Esophagus muscularis mucosa (tissue), 4 donors: Measurements from ENCODE around the gene RIOK1. TPM values are rescaled to one million over a fixed set of nuclear protein-coding genes. Genes with fewer than 3 reads are reported as not detected.
"Not testable (repeated sequence)": the region's sequence is repeated elsewhere in the genome, so short reads cannot be mapped to it uniquely, and the experiment has no call there.

Experiments used
- DNase-seq: peaks from one replicate; pipeline ENCODE4 v3.0.0-alpha.2; 2017; ENCODE audit errors: extremely low spot score
- H3K27ac ChIP-seq, 4 donors: fragments of 200-600 bp; sonication (generic); replicated peaks in 1 of 4; 1 replicate in 3 of 4; 2 replicates in 1 of 4; pipeline ENCODE4 v1.5.1; 2016 to 2019; ENCODE audit warnings: mild to moderate bottlenecking in 1 of 4
- H3K27me3 ChIP-seq, 4 donors: fragments of 200-600 bp; sonication (generic); one replicate each; pipeline versions ENCODE4 v1.5.1 to v1.6.0; 2016 to 2019
- H3K36me3 ChIP-seq, 4 donors: fragments of 200-600 bp; sonication (generic); one replicate each; pipeline ENCODE4 v1.5.1; 2016 to 2019
- H3K4me1 ChIP-seq, 4 donors: fragments of 200-600 bp; sonication (generic); one replicate each; pipeline ENCODE4 v1.5.1; 2016 to 2019
- H3K4me3 ChIP-seq, 4 donors: fragments of 200-600 bp; sonication (generic); 1 replicate in 2 of 4; 2 replicates in 2 of 4; pipeline ENCODE4 v1.5.1; 2016 to 2019; ENCODE audit warnings: mild to moderate bottlenecking in 4 of 4, moderate library complexity in 1 of 4
- H3K9me3 ChIP-seq, 4 donors: fragments of 200-600 bp; sonication (generic); 1 replicate in 3 of 4; 2 replicates in 1 of 4; pipeline ENCODE4 v1.5.1; 2016 to 2019
- EP300 ChIP-seq: sonication (generic); formaldehyde crosslinking; IDR thresholded peaks from one replicate; pipeline ENCODE4 v1.6.1; 2017; ENCODE audit warnings: antibody characterized with exemption
- POLR2A ChIP-seq: fragments of 450-650 bp; IDR thresholded peaks from one replicate; pipeline ENCODE4 v1.6.1; 2017; ENCODE audit warnings: antibody characterized with exemption, moderate library complexity, mild to moderate bottlenecking, low read depth
- POLR2AphosphoS5 ChIP-seq, 2 donors: sonication (generic); formaldehyde crosslinking; IDR thresholded peaks; one replicate each; pipeline ENCODE4 v1.6.1; 2017; ENCODE audit warnings: antibody characterized with exemption in 2 of 2
- WGBS: methylation state at CpG from one replicate; pipeline ENCODE4 v1.1.5; 2018; 5-methylcytosine and 5-hydroxymethylcytosine counted together
- intact Hi-C: fragments of 100-400 bp; cut with DNase I; formaldehyde crosslinking; loops from one replicate; pipeline ENCODE4 v1.15.1; 2023
- total RNA-seq, 4 donors: library from RNA; depleted of rRNA; stranded (reverse); fragments of >200 nt; gene quantifications; one replicate each; pipeline versions ENCODE4 v1.1.0 to v1.2.1, GENCODE V29; 2016
- TF ChIP-seq, protein P1 (sequence below), 3 experiments: fragments of 200-600 bp in 2 of 3; fragments of 450-650 bp in 1 of 3; sonication (generic) in 2 of 3; IDR thresholded peaks; one replicate each; pipeline ENCODE4 v1.5.1; 2017 to 2019; ENCODE audit warnings: antibody characterized with exemption in 3 of 3, mild to moderate bottlenecking in 2 of 3, moderate library complexity in 1 of 3

The RIOK1 gene
- total RNA-seq, 4 donors from 2014 or later: 14.1 to 20.2 (median 17.5) TPM

DNA sequence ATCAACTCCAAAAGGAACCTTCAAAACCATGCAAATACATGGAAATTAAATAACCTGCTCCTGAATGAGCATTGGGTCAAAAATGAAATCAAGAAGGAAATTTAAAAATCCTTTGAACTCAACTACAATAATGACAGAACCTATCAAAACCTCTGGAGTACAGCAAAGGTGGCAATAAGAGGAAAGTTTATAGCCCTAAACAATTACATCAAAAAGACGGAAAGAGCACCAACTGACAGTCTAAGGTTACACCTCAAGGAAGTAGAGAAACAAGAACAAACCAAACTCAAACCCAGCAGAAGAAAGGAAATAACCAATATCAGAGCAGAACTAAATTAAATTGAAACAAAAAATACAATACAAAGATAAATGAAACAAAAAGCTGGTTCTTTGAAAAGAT lies 39.0 kb upstream of the RIOK1 start:
- H3K9me3 ChIP-seq, H3K4me1 ChIP-seq, H3K4me3 ChIP-seq, intact Hi-C loops, DNase-seq, H3K27ac ChIP-seq, H3K36me3 ChIP-seq, H3K27me3 ChIP-seq: not testable (repeated sequence)
- WGBS: 84% methylated on average over 1 of the region's 1 CpG

DNA sequence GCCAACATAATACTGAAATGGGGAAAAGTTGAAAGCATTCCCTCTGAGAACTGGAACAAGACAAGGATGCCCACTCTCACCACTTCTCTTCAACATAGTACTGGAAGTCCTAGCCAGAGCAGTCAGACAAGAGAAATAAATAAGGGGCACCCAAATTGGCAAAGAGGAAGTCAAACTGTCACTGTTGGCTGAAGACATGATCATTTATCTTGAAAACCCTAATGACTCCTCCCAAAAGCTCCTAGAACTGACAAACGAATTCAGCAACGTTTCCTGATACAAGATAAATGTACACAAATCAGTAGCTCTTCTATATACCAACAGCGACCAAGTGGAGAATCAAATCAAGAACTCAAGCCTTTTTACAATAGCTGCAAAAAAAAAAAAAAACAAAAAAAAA lies 37.7 kb upstream of the RIOK1 start:
- intact Hi-C loops, DNase-seq, H3K4me1 ChIP-seq, H3K27me3 ChIP-seq, H3K4me3 ChIP-seq, H3K27ac ChIP-seq, H3K36me3 ChIP-seq, H3K9me3 ChIP-seq: not testable (repeated sequence)
- WGBS: 69% methylated on average over 3 of the region's 3 CpGs

DNA sequence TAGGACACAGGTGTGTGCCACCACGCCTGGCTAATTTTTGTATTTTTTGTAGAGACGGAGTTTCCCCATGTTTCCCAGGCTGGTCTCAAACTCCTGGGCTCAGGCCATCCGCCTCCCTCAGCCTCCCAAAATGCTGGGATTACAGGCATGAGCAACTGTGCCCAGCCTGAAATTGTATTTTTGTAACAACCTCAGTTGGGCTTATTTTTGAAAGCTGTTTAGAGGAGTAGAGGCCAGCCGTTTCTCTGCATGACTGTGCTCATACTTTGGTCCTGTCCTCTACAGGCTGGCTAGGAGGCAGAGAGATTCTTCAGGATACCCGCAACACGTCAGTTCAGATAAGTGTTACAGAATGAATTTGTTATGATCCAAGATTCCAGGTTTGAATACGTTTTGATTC lies 22.2 kb upstream of the RIOK1 start:
- Histone ChIP-seq H3K27ac (no peak overlapping the region), H3K9me3 (no peaks in the 10 kb centered on the region), H3K4me3 (no peak overlapping the region), H3K27me3 (peaks cover 0 to 12% (median 0%) of the 10 kb centered on the region in 4 donors), H3K36me3 (no peaks in the 10 kb centered on the region), H3K4me1 (no peaks in the 10 kb centered on the region)
- WGBS: 85% methylated on average over 7 of the region's 7 CpGs
- TF ChIP-seq POLR2AphosphoS5 (IDR thresholded peaks at IDR 0.05): no peak
- DNase-seq: no peak
- intact Hi-C loops: no loop called here

DNA sequence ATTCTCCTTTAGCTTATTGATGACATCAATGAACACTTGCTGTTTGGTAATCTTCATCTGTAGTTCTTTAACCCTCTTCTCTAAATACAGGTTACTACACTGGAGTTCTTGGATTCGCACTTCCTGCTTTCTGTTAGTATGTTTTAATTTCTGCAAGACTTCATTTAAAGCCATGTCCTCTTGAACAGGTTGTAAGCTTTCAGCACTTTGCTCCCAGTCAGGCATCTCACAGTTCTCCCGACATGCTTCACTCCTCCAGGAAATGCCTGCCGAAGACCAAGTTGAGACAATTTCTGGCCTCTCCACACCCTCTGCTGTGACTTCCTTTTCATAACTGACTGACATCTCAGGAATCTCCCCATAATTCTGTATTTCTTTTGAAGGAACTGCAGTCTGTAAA lies 15.9 kb upstream of the RIOK1 start:
- no peaks in the 10 kb centered on the region for H3K9me3 ChIP-seq
- H3K4me3 ChIP-seq: no peak overlapping the region
- intact Hi-C loops: no loop called here
- WGBS: 51% methylated on average over 3 of the region's 3 CpGs
- H3K27me3 ChIP-seq: peaks cover 0 to 10% (median 0%) of the 10 kb centered on the region in 4 donors
- H3K36me3 ChIP-seq: no peaks in the 10 kb centered on the region
- TF ChIP-seq, protein P1, sequence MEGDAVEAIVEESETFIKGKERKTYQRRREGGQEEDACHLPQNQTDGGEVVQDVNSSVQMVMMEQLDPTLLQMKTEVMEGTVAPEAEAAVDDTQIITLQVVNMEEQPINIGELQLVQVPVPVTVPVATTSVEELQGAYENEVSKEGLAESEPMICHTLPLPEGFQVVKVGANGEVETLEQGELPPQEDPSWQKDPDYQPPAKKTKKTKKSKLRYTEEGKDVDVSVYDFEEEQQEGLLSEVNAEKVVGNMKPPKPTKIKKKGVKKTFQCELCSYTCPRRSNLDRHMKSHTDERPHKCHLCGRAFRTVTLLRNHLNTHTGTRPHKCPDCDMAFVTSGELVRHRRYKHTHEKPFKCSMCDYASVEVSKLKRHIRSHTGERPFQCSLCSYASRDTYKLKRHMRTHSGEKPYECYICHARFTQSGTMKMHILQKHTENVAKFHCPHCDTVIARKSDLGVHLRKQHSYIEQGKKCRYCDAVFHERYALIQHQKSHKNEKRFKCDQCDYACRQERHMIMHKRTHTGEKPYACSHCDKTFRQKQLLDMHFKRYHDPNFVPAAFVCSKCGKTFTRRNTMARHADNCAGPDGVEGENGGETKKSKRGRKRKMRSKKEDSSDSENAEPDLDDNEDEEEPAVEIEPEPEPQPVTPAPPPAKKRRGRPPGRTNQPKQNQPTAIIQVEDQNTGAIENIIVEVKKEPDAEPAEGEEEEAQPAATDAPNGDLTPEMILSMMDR (IDR thresholded peaks at IDR 0.05): no peak
- no peak for TF ChIP-seq POLR2A
- H3K27ac ChIP-seq: no peak overlapping the region
- no peaks in the 10 kb centered on the region for H3K4me1 ChIP-seq
- DNase-seq: no peak

DNA sequence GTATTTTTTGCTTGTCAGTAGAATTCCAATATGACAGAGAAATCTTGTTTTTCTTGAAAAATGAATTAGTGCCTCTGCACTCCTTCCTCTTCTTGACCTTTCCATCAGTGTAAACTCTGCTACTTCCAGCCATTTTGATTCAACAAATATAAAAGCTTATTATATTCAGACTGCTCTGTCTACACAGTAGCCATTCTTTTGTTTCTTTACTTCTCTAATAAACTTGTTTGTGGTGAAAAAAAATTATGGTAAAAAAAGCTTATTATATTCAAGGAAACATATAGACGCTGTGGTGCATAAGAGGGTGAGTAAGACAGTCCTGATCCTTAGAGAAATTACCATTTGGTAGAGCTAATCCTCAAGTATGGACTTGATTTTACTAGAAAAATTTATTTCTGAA lies 11.6 kb upstream of the RIOK1 start:
- Histone ChIP-seq H3K36me3 (no peaks in the 10 kb centered on the region), H3K27ac (no peak overlapping the region), H3K9me3 (no peaks in the 10 kb centered on the region), H3K27me3 (peaks cover 0 to 10% (median 0%) of the 10 kb centered on the region in 4 donors), H3K4me1 (no peaks in the 10 kb centered on the region), H3K4me3 (no peak overlapping the region)
- WGBS: 89% methylated on average over 1 of the region's 1 CpG
- TF ChIP-seq, protein P1 (IDR thresholded peaks at IDR 0.05): no peak
- no peak for TF ChIP-seq POLR2AphosphoS5 (IDR thresholded peaks at IDR 0.05)
- no peak for TF ChIP-seq POLR2A
- TF ChIP-seq EP300: no peak
- DNase-seq: no peak
- intact Hi-C loops: no loop called here

DNA sequence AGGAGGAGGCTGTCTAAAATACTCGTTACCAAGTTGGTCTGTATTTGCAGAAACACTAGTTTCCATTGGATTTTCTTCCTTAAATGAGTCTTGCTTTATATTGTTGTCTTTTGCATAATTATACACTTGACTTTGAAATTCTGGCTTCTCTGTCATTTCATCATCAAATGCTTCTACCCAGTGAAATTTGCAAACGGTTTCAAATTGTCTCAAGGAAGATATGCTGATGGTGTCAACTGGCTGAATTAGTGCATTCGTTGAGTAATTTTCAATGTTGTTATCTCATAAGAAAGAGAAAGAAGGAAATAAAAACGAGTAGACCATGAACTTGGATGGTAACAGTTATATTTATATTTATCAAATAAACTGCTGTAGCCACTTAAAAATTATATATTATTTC lies 10.9 kb upstream of the RIOK1 start:
- WGBS: 51% methylated on average over 4 of the region's 4 CpGs
- intact Hi-C loops: no loop called here

More for the DNA sequence above, 10.9 kb upstream of the RIOK1 start:
- TF ChIP-seq, protein P1 (IDR thresholded peaks at IDR 0.05): no peak
- TF ChIP-seq POLR2A (no peak), EP300 (no peak), POLR2AphosphoS5 (IDR thresholded peaks at IDR 0.05) (no peak)
- Histone ChIP-seq H3K4me1 (no peaks in the 10 kb centered on the region), H3K27me3 (peaks cover 0 to 10% (median 0%) of the 10 kb centered on the region in 4 donors), H3K9me3 (no peaks in the 10 kb centered on the region), H3K27ac (no peak overlapping the region), H3K4me3 (no peak overlapping the region), H3K36me3 (no peaks in the 10 kb centered on the region)
- no peak for DNase-seq
